ENCODE measurements around the gene MAPRE2.

Gene MAPRE2

GRCh38 chr18:35117951-35118411 is 76.8 kb downstream of the MAPRE2 start:
- TF ChIP-seq, protein P1, sequence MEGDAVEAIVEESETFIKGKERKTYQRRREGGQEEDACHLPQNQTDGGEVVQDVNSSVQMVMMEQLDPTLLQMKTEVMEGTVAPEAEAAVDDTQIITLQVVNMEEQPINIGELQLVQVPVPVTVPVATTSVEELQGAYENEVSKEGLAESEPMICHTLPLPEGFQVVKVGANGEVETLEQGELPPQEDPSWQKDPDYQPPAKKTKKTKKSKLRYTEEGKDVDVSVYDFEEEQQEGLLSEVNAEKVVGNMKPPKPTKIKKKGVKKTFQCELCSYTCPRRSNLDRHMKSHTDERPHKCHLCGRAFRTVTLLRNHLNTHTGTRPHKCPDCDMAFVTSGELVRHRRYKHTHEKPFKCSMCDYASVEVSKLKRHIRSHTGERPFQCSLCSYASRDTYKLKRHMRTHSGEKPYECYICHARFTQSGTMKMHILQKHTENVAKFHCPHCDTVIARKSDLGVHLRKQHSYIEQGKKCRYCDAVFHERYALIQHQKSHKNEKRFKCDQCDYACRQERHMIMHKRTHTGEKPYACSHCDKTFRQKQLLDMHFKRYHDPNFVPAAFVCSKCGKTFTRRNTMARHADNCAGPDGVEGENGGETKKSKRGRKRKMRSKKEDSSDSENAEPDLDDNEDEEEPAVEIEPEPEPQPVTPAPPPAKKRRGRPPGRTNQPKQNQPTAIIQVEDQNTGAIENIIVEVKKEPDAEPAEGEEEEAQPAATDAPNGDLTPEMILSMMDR (IDR thresholded peaks at IDR 0.05), result no peak

GRCh38 chr18:35118641-35119040 is 77.4 kb downstream of the MAPRE2 start:
- TF ChIP-seq, protein P1 (IDR thresholded peaks at IDR 0.05), result no peak

- TF ChIP-seq, protein P1 (IDR thresholded peaks at IDR 0.05), result no peak
Measured at GRCh38 chr18:35121038-35121437, 79.8 kb downstream of the MAPRE2 start.

DNA sequence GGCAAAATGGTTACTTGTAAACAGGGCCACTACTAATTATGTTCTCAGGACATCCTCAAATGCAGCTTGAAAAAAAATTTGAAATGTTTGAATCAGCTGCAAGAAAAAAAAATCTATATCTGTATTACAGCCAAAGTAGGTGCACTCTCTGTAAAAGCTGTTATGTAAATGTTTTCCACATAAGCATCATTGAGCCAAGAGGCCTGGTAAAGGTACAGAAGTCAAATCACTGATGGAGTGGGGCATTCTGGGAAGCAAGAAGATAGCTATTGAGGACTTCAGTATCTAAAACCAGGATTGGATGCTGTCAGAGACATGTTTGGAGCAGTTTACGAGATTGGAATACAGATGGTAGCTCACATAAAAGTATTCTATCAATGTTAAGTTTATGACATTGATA is 80.3 kb downstream of the MAPRE2 start:
- TF ChIP-seq, protein P1 (IDR thresholded peaks at IDR 0.05), result no peak

- TF ChIP-seq, protein P1 (IDR thresholded peaks at IDR 0.05), result no peak
Measured at GRCh38 chr18:35122586-35123224, 81.5 kb downstream of the MAPRE2 start.

GRCh38 chr18:35123811-35124210 is 82.6 kb downstream of the MAPRE2 start:
- TF ChIP-seq, protein P1 (IDR thresholded peaks at IDR 0.05), result no peak

GRCh38 chr18:35127201-35127600 is 86.0 kb downstream of the MAPRE2 start:
- TF ChIP-seq, protein P1 (IDR thresholded peaks at IDR 0.05), result no peak

DNA sequence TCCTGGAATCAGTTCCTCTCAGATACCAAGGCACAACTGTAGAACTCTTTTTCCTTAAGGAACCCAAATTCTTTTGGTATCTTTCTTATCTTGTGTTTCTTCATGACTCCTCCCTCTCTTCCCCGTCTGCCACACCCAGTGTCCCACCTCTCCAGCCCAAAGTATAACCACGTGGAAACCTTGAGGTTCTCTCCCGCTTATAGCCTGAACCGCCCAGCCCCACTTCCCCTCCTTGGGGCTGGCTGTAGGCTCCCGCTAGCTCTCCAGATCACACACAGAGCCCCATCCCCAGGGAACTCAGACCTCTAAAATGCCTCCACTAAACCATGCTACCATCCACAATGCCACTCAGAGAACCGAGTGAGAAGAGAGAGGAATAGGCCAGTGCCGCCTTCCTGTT is 87.5 kb downstream of the MAPRE2 start:
- TF ChIP-seq, protein P1 (IDR thresholded peaks at IDR 0.05), result no peak
